Prostate gland (tissue), 2 donors: Measurements from ENCODE around the gene MYBPC3.

Experiments
- POLR2A ChIP-seq: fragments of 450-650 bp; IDR thresholded peaks from one replicate; pipeline ENCODE4 v1.6.1; 2016; ENCODE audit warnings: antibody characterized with exemption, mild to moderate bottlenecking
- POLR2AphosphoS5 ChIP-seq: sonication (generic); formaldehyde crosslinking; IDR thresholded peaks from one replicate; pipeline ENCODE4 v1.6.1; 2017; ENCODE audit warnings: antibody characterized with exemption
- TF ChIP-seq, protein P1 (sequence below), 4 experiments: fragments of 200-600 bp in 2 of 4; fragments of 450-650 bp in 2 of 4; sonication (generic) in 2 of 4; IDR thresholded peaks; 1 replicate in 3 of 4; 2 replicates in 1 of 4; pipeline ENCODE4 v1.5.1; 2016 to 2019; ENCODE audit warnings: antibody characterized with exemption in 4 of 4, mild to moderate bottlenecking in 2 of 4, moderate library complexity in 2 of 4

DNA sequence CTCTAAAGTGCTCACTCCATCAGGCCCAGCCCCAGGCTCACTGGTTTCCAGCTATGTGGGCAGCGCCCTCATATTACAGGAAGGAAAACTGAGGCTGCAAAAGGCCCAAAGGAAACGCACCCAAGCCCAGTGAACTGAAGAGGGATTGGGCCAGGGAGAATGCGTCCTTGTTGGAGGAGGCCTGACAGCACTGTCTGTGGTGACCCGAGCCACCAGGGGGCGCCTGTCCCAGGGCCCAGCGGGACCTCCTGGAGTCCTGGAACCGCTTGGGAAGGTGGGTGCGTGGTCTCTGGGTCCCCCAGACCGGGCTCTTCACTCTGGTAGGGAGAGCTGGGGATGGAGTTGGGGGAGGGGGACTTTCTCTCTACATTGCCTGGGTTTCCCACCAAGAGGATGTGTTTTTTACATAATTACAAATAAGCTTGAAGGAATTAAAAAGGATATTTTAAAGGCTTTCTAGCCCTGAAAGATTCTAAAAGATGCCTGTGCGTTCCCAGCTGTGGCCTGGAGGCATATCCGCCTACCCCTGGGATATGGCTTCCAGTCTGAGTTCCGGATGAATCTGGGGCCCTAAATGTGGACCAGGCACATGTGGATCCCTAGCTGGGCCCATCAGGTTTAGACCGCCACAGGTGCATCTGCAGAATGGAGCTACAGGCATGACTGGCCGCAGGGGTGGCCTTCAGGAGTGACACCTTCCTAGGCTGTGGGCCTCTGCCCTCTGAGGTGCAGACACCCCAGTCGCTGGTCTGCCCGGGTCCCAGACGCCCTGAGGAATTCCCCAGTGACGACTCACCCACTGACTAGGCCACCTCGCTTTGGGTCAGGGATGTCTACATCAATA, 21.6 kb upstream of the MYBPC3 start:
- TF ChIP-seq, protein P1, sequence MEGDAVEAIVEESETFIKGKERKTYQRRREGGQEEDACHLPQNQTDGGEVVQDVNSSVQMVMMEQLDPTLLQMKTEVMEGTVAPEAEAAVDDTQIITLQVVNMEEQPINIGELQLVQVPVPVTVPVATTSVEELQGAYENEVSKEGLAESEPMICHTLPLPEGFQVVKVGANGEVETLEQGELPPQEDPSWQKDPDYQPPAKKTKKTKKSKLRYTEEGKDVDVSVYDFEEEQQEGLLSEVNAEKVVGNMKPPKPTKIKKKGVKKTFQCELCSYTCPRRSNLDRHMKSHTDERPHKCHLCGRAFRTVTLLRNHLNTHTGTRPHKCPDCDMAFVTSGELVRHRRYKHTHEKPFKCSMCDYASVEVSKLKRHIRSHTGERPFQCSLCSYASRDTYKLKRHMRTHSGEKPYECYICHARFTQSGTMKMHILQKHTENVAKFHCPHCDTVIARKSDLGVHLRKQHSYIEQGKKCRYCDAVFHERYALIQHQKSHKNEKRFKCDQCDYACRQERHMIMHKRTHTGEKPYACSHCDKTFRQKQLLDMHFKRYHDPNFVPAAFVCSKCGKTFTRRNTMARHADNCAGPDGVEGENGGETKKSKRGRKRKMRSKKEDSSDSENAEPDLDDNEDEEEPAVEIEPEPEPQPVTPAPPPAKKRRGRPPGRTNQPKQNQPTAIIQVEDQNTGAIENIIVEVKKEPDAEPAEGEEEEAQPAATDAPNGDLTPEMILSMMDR (IDR thresholded peaks at IDR 0.05) = peak; percentile 87 to 92 (median 88)
- TF ChIP-seq POLR2A = no peak
- TF ChIP-seq POLR2AphosphoS5 = peak; percentile 14
